Measurements from ENCODE around the gene PHACTR1.

- TF ChIP-seq CTCF (conservative IDR thresholded peaks at IDR 0.05; ENCODE audit: low read depth, low read length) = no peak
- no peak for TF ChIP-seq MXI1 (IDR thresholded peaks at IDR 0.05; ENCODE audit: borderline replicate concordance, low read depth, low read length)
- no peak for TF ChIP-seq FOS (IDR thresholded peaks at IDR 0.05; ENCODE audit: low read depth, low read length)
- no peak for TF ChIP-seq CHD1 (IDR thresholded peaks at IDR 0.05; ENCODE audit: low read depth, low read length)
- no peak for TF ChIP-seq MAZ (IDR thresholded peaks at IDR 0.05; ENCODE audit: borderline replicate concordance, low read depth, low read length)
- no peak for TF ChIP-seq POLR2A (IDR thresholded peaks at IDR 0.05; ENCODE audit: low read depth, low read length)
- TF ChIP-seq RAD21 (IDR thresholded peaks at IDR 0.05; ENCODE audit: low read length) = no peak
- TF ChIP-seq CEBPB (IDR thresholded peaks at IDR 0.05; ENCODE audit: low read depth, low read length) = no peak
- TF ChIP-seq SMC3 (IDR thresholded peaks at IDR 0.05; ENCODE audit: low read depth, low read length) = no peak
- TF ChIP-seq RFX5 (IDR thresholded peaks at IDR 0.05; ENCODE audit: low read depth, low read length) = no peak
- TF ChIP-seq MAFK (IDR thresholded peaks at IDR 0.05; ENCODE audit: low read depth, low read length) = no peak
- no peak for TF ChIP-seq NFE2L2 (IDR thresholded peaks at IDR 0.05; ENCODE audit: low read depth, low read length)
- no peak for TF ChIP-seq BHLHE40 (IDR thresholded peaks at IDR 0.05; ENCODE audit: low read depth, low read length)
Measured at GRCh38 chr6:13058051-13058450, 341.5 kb downstream of the PHACTR1 start.
